ENCODE measurements around the gene KLHL29.

The KLHL29 gene

GRCh38 chr2:23691565-23691964 lies 306.6 kb downstream of the KLHL29 start:
- no peak overlapping the region for H3K27ac ChIP-seq
- TF ChIP-seq CTCF (conservative IDR thresholded peaks at IDR 0.05) (no peak), ZFX (IDR thresholded peaks at IDR 0.05) (no peak)

DNA sequence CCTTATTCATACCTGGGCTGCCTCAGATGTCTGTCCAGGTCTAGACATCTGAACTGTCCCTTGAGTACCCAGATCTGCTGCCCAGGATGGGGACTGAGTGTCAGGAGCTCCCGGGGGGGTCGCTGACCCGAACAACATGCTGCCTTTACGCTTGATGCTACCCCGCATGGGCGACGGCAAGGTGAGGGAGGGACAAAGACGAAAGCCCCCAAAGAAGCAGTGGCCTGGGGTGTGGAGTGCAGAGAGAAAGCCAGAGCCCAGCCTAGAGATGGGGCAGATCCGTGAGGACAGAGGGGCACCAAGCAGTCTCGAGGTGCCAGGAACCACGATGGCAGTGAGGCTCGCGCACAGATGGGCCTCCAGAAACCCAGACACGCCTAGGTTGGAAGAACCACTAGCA lies 307.3 kb downstream of the KLHL29 start:
- TF ChIP-seq CTCF (conservative IDR thresholded peaks at IDR 0.05) = no peak
- TF ChIP-seq ZFX (IDR thresholded peaks at IDR 0.05) = no peak
- H3K27ac ChIP-seq = no peak overlapping the region

DNA sequence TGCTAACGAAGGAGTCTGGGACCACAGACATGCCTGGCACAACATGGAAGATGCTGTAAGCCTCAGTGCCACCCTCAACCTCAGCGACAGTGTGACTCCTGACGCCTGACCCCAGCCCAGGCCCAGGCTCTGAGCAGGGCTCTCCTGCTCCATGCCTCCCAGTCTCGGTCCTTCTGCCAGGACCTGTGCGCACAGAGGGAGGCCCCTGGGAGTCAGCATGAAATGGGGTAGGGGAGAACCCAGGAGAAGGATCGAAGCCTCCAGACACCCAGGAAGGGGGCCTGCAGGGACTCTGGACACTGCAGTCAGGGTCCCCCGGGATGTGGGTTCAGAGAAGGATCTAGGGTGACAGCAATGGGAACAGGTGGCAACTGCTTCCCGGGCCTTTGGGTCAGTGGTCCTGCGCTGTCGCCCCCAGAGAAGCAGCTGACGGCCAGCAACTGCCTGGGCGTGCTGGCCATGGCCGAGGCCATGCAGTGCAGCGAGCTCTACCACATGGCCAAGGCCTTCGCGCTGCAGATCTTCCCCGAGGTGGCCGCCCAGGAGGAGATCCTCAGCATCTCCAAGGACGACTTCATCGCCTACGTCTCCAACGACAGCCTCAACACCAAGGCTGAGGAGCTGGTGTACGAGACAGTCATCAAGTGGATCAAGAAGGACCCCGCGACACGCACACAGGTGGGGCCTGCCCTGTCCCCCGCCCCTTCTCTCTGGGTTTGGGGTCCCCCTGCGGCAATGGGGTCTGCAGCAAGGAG lies 308.0 kb downstream of the KLHL29 start:
- no peak overlapping the region for H3K27ac ChIP-seq
- TF ChIP-seq ZFX (IDR thresholded peaks at IDR 0.05) (no peak), CTCF (conservative IDR thresholded peaks at IDR 0.05) (no peak)

GRCh38 chr2:23693606-23693951 lies 308.6 kb downstream of the KLHL29 start:
- H3K27ac ChIP-seq = no peak overlapping the region
- TF ChIP-seq ZFX (IDR thresholded peaks at IDR 0.05) = no peak
- TF ChIP-seq CTCF (conservative IDR thresholded peaks at IDR 0.05) = no peak

DNA sequence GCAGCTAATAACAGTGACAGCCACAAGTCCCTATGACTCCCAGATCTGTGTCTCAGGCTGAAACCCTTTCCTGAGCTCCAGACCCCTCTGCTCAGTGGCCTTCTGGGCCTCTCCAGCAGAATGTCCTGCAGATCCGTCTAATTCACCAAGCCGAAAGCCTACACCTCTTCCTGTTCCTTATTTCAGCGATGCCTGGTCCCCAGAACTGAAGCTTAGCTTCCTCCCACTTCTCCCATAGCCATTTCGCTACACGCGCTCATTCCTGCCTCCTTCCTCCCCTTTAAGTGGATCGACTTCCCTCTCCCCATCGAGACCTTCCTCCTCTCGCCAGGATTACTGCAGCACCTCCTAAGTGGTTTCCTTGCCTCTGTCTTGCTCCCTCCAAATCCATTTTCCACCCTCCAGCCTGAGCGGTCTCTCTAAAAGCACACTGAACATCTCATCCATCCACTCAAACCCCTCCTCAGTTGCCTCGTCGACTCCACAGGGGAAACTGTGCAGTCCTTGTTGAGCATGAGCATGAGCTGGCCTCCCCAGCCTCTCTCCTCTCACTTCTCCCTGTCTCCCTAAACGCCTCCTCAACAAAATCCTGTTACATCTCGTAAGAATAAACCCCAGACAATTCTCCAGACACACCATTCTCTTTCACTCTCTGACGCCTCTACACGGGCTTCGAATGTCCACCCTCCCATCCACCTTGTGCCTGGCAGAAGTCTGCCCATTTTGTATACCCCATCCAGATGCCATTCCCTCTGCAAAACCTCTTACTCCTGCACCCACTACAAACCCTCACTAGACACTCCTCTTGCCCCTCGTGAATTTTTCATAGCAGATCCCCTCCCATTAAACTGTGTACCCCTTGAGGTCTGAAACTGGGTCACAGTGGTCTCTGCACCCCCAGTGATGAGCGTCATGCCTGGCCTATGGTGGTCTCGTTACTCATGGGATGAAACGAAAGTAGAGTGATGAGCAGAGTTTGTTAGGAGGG lies 309.4 kb downstream of the KLHL29 start:
- TF ChIP-seq CTCF (conservative IDR thresholded peaks at IDR 0.05) (no peak), ZFX (IDR thresholded peaks at IDR 0.05) (no peak)
- H3K27ac ChIP-seq = no peak overlapping the region

- no peak overlapping the region for H3K27ac ChIP-seq
These were observed 310.4 kb downstream of the KLHL29 start for GRCh38 chr2:23695214-23695889.

More at GRCh38 chr2:23695214-23695889, 310.4 kb downstream of the KLHL29 start:
- TF ChIP-seq CTCF (conservative IDR thresholded peaks at IDR 0.05) (no peak), ZFX (IDR thresholded peaks at IDR 0.05) (no peak)
